Measurements from ENCODE around the gene LAMTOR3.

GRCh38 chr4:99835942-99836341 lies 58.3 kb downstream of the LAMTOR3 start:
- TF ChIP-seq POLR2A (IDR thresholded peaks at IDR 0.05) (no peak), CTCF (IDR thresholded peaks at IDR 0.05) (no peak)

Measured in gastroesophageal sphincter (tissue), 3 donors.